GM21360 (cell line): Measurements from ENCODE around the gene SLC24A1.
"Not testable (repeated sequence)": the region's sequence is repeated elsewhere in the genome, so short reads cannot be mapped to it uniquely, and the experiment has no call there.

Experiments used
- ATAC-seq: cut with Tn5 transposase; IDR thresholded peaks from one replicate; pipeline ENCODE4 v1.9.1; 2021; ENCODE audit warnings: mild to moderate bottlenecking, moderate library complexity; ENCODE audit not compliant: unreplicated experiment

Gene SLC24A1

DNA sequence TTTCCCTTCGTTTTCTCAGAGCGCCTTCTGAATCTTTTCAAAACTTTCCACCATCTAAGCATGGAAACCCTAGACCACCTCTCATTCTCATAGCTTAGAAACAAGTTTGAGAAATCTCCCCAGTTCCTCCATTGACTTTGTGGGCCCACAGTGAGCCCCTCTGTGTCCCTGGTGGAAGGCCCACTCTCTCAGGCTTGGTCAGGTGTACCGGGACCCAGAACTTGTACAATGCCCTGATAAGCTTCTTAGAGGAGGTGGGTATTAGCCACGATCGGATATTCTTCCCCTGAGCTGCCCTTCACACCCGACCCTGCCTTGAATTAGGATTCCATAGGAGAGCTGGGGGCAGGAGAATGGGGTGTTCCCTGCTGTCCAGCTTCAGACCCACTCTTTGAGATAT lies at the start of gene SLC24A1:
TSS of gene SLC24A1 (plus strand) at position 301 of the 400 bp plus-strand sequence. CDS start 2,143 bp downstream, outside the sequence.
- no peak for ATAC-seq

DNA sequence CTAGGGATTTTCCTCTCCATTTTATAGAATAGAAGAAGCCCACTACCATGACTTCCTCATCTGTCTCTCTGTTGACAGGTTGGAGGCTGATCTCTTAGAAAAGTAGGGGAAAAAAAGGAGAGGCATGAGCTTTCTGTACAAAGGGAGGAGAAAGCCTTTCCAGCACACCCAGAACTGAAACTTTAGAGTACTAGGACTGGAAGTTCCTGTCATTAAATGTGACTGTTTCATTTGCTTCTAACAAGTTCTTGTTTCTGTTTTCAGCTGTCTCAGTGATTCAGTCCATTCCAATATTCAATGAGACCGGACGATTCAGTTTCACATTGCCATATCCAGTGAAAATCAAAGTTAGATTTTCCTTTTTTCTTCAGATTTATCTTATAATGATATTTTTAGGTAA lies 49.8 kb upstream of the SLC24A1 start:
- no peak for ATAC-seq

DNA sequence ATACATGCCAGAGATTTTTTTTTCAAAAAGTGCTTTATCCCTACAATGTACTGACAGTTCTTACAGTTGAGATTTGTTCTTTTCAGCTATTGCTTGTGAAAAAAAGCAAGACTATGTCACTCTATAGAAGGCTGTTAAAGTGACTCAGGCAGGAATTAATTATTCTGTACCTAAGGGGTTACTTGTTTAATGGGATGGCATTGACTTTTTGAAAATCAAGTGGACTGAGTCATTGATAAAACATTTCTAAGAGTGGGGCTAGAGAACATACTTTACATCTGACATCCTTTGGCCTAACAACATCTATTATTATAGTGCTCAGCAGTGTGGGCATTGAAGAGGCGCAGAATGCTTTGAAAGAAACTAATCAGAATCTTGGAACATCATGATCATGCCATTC lies 45.1 kb upstream of the SLC24A1 start:
- no peak for ATAC-seq

DNA sequence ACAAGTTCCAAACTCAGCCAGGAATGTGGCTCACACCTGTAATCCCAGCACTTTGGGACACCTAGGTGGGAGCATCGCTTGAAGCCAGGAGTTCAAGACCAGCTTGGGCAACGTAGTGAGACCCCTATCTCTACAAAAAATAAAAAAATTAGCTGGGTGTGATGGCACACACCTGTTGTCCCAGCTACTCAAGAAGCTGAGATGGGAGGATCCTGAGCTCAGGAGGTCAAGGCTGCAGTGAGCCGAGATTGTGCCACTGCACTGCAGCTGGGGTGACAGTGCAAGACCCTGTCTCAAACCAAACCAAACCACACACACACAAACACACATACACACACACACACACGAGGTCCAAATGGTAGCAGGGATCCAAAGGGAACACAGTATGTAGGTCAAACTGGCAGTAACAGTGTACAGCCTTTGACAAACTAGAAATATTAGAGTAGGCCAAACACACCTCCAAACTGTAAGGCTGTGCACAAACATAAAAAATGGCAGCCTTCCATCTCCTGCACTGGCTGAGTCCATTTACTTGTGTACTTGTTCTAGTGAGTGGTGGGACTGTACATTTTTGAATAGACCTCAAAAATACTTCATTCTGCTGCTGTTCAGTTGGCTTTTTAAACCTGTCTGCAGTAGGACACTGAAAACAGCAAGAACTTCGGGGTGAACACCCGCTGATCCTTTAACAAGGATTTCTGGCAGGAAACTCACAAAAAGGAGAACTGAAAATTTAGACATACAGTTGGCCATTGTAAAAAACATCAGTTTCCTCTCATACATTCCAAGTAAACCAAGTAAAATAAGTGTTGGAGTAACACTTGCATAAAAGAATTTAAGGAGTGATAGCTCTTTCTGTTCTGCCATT lies 44.4 kb upstream of the SLC24A1 start:
- no peak for ATAC-seq

DNA sequence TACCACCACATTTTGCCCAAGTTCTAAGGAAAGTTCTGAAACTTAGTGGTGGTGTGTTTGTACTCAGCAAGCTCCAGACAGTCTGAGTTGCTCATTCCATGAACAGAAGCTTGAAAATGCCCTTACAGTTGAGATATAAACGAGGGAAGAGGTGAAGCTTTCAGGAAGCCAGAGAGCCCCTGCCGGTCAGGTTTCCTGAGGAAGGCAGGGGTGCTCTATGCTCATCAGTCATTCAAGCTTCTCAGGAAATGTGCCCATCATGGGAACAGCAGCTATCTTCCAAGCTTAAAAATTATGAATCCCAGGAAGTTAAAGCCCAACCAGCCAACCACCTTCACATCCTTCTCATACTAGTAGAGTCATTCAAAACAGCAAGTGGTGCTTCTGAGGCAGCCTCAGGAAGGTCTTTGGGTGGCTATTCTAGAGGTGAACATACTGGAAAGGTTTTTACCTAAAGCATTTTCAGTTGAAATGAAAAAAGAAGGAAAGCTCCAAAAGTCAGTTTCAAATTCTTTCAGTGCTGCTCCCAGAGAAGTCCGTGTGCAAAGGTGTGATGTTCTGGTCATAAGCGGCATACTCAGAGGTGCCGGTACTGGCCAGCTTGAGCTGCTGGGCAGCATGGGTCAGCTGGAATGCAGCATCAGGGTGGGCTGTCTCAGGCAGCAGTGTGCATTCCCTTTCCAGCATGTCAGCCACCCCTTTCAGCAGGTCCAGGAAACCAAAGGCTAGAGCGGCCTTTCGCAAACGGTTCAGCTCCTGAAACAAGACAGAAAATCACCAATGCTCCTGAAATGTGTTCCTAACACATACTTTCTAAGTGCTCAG lies 42.6 kb upstream of the SLC24A1 start:
- no peak for ATAC-seq

DNA sequence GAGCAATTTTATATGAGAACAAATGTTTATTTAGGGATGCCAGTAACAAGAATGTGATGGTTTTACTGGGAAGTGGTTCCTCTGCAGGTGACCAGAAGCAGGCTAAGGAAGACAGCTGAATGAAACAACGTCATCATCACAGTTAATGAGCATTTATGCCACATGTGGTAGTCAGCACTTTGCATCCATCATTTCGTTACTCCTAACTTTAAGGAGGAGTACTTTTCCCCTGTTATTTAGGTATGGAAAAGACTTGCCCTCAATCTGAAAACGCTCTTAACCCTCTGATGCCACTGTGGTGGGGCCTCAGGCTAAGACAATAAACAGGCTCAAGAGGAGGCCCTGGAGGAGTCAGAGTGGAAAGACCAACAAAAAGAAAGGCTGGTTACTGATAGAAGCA lies 42.0 kb upstream of the SLC24A1 start:
- no peak for ATAC-seq

DNA sequence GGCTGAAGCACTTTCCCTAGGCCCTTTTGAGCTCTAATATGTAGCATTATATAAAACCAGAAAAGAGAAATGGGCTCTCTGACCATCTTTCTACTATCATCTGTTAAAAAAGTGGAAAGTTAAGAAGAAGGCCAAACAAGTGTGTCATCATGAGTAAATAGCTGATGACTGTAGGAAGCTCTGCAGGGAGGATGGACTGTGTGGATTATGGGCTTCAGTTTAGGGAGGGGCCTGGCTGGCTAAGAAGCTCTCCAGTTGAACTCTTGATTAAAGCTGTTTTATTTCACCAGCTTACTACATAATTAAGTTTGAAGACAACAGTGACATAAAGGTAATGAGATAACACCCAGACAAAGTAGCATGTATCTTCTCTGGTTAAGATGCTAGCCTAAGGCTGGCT lies 41.5 kb upstream of the SLC24A1 start:
- no peak for ATAC-seq

DNA sequence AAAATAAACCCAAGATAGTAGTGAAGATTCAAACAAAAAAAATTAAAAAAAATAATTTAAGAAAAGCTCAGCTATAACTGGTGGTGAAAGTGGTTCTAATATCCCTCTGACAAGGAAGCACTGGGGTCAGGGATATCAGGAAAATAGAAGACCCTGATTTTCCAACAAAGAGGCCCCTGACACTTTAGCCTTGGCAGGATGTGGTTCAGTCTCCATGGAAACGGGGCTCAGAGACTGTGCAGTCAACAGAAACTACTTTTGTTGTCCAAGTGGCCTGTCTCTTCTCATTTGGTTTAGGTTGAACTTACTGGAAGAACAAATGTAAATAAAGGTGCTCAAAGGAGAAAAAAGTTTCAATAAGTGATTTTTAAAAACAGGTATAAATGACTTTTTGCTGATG lies 38.0 kb upstream of the SLC24A1 start:
- ATAC-seq, result no peak

DNA sequence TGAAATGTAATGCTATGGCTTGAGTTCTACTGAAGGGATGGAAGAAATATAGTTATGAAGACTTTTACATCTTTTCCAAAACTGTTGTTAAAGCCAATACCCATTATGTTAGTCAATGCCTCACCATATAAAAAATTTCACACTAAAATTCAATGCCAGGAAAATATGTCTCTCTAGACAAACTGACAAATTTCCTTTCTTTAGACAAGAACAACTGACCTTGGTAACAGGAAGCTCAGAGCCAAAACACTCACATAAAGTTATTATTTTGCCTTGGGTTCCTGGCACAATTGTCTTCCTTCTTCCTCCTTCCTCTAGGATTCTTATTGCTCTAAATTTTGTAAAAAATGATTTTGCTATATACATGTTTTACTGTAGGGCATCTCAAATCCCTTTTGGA lies 37.5 kb upstream of the SLC24A1 start:
- ATAC-seq, result no peak

DNA sequence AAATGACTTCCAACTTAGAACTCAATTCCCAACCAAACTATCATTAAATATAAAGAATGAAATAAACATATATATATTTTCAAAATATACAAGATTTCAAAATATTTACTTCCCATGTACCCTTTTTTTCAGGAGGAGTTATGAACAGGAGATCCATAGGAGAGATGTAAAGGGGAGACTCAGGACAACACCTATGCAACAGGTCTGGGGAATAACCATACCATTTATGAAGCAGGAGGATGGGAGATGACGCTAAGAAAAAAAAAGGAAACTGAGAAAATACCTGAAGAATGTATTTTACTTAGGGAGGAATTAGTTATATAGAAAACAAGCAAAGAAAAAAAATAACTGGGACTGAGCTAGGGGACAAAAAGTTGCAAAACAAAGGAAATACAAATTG lies 34.6 kb upstream of the SLC24A1 start:
- ATAC-seq, result no peak

DNA sequence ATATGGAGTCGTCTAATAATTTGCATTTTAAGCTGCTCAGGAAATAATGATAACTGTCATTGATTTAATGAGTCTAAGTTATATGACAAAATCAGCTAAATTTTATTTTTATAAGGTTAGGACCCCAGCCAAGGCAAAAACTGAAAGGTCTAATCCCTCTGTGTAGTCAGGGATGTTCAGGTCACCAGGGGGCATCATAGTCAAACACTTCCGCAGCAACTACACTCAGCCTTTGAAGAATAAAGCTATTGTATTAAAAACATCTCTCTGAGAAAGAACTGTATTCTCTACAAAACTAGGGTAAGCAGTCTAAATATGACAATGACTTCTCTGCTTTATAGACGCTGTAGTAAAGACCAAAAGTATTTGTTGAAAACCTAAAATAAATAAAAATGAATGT lies 25.8 kb upstream of the SLC24A1 start:
- no peak for ATAC-seq

DNA sequence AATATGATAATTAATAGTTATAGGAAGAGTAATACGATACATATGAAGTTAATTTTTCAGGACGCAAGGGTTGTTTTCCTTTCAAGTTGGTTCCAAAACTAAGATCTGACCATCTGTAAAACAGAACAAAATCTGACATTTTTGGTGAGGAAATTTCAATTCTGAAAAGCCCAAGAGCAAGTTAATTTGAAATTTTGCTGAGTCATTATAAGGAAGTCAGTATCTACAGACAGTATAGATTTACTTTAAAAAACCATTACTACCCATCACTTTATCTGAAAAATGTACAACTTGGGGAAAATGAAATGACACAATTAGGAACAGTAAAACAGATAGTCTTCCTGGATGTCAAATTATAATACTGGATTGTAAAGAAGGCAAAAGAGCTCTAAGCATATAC lies 23.3 kb upstream of the SLC24A1 start:
- no peak for ATAC-seq

DNA sequence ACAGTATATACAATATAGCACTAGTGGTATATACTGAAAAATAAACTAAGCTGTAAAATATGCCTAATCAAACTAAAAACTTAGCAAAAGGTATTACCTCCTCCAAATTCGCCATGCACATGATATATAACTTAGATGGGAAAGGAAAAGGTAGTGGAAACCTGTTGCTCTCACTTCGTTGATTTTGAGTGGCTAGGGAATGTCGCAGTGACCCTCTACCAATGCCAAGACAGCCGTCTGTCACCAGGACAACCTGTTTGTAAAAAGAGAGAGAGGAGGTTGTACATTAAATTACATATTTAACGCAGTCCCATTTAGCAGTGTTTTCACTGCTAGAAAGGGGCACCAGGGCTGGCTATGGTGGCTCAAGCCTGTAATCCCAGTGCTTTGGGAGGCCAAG lies 22.1 kb upstream of the SLC24A1 start:
- ATAC-seq, result no peak

DNA sequence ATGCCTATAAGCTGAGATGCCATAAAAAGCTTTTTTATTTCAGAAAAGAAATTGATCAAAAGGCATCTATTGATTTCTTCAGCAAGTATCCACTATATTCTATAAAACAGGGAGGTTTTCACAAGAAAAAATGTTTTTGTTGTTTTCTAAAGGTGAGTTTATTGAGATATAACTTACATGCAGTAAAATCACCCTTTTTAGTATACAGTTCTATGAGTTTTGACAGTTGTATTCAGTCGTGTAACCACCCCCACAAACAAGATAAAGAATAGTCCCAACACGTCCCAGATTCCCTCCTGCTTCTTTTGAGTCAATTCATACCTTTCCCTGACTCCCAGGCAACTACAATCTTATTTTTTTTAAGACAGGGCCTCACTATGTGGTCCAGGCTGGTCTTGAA lies 18.6 kb upstream of the SLC24A1 start:
- ATAC-seq, result no peak

DNA sequence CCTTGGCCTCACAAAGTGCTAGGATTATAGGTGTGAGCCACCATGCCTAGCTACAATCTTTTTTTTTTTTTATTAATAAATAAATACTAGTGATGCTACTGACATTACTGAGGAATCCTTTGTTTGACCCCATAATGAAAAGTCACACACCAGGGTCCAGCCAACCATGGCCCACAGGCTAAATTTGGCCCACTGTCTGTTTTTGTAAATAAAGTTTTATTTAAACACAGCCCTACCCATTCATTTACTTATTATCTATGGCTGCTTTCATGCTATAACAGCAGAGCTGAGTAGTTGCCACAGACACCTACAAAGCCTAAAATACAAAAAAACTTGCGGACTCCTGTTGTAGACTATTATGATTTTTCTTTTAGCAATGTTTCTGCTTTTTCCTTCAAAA lies 18.2 kb upstream of the SLC24A1 start:
- ATAC-seq, result no peak

DNA sequence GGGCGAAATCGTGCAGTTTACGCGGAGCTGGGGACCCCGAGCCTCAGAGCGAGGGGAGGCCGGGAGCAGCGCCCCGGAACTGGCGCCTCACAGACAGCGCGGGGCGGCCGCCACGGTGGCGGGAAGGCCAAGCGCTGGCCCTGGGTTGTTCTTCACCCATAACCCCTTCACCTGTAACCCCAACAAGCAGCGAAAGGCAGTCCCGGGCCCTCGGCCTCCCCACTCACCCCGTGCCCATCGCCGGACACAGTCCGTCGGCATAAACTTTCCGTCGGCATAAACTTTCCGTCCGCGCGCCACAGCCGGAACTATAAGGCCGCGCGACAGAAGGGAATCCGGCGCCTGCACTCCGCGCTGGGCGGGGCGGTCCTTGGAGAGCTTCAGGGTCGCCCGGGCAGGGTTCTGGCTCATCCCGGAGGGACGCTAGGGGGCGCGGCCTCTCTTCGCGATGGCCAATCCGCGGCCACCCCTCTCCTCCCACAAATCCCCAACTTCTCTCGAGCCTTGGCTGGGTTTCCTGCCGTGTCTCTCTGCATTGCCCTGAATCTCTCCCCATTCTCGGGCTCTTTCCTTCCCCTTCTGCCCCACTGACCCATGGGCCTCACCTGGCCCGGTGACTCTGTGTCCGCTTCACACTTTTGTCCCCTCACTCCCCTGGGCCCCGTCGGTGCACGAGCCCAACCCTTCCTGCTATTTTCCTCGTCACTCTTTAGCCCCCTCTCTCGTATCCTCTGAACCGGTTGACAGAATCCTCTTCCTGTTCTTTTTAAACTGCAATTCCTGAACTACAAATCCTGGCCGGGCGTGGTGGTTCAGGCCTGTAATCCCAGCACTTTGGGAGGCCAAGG lies 10.6 kb upstream of the SLC24A1 start, which contains the start of gene INTS14:
TSS of gene INTS14 (minus strand) at position 261 of the 848 bp plus-strand sequence. CDS start 3,751 bp downstream, outside the sequence.
- peak; percentile 95 for ATAC-seq

DNA sequence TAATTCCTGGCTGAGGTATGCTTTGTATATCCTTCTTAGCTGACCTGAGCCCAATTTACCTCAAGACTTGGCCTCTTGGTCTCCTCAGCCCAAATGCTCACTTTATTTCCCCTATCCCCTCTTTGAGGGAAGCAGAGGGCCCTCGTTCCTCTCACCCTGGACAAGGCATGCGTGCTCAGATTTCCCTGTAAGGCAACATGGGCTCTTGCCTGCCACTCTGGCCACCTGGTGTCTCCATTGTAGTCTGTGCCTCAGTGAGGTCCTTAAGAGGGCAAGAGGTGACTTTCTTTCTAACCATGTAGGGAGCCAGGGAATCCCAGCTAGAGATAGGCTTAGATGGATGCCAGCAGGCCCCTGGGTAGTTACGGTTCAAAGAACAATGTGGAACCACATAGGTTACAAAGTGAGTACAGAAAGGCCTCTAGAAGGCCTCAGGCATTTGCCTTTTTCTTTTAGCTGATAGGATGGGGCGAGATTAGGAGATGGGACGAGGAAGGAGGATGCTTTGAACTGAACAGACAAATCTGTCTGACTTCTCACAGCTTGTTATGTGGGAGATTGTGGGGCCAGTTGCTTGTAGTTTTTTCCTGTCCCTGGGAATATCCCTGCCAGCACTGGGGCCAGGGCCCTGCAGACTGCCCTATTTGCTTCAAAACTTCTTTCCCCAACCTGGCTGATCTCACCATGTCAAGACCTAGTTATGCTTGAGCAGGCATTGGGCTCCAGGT lies 9.7 kb upstream of the SLC24A1 start:
- no peak for ATAC-seq

DNA sequence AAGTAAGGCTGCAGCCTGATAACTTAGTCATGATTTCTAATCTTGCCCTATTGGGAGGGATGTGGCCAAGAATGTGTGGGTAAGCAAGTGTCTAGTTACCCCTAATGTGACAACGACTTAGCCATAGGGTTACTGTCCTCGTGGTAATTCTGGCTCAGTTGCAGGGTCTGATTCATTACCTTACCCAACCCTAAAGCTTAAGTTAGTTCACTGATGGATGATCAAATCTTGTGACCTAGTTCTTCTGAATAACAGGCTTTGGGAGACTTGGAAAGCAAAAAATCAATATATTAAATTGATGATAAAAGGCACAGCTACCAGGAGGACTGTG lies 9.2 kb upstream of the SLC24A1 start:
- no peak for ATAC-seq

DNA sequence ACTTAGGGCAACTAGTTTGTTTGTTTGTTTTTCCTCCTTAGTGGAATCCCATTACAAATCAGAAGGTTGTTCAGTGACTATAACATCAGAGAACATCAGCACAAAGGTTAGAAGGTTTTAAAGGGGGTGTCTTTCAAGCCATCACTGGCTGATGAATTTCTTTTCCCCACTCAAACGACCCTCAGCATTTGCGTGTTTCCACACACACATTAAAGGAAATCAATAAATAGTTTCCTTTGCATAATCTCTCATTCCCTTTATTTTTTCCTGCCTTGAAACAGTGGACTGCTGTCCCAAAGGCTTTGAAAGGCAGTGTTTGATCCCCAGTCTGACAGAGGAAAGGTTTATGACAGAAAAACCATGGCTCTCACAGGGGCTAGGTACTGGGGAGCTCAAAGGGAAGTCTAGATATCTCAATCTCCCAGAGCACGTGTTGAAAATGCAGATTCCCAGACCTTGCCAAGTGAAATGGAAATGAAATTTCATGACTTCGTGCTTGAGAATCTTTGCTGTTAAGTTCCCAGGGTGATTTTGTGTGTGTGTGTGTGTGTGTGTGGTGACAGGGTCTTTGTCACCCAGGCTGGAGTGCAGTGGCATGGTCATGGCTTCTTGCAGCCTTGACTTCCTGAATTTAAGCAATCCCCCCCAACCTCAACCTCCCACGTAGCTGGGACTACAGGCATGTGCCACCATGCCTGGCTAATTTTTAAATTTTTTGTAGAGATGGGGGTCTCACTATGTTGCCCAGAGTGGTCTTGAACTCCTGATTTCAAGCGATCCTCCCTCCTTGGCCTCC lies 8.6 kb upstream of the SLC24A1 start:
- ATAC-seq, result no peak

DNA sequence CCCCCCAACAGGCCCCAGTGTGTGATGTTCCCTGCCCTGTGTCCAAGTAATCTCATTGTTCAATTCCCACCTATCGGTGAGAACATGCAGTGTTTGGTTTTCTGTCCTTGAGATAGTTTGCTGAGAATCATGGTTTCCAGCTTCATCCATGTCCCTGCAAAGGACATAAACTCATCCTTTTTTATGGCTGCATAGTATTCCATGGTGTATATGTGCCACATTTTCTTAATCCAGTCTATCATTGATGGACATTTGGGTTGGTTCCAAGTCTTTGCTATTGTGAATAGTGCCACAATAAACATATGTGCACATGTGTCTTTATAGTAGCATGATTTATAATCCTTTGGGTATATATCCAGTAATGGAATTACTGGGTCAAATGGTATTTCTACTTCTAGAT lies 5.9 kb upstream of the SLC24A1 start:
- ATAC-seq, result not testable (repeated sequence)
